ENCODE measurements around the gene BRD3OS.

BRD3OS gene

GRCh38 chr9:134035041-134036039, 10.1 kb downstream of the BRD3OS start:
- DNase-seq = no peak

DNA sequence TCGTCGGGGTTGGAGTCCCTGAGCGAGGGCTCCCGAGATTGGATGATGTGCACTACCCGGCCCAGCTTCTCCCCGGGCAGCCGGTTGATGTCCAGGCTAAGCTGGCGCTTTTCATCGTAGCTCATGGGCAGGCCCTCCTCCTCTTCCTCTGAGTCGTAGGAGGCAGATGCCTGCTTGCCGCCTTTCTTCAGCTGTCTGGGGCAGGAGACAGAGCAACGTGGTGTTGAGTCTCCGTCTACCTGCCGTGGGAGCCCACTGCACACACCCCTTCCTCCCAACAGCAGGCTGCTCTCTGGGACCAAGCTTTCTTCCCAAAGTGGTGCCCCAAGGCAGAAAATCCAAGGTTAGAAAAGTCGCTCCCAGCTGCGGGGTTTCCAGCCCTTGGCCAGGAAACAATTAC, 10.8 kb downstream of the BRD3OS start:
- no peak for DNase-seq

- DNase-seq = no peak
These were observed 12.4 kb downstream of the BRD3OS start for GRCh38 chr9:134037641-134038040.

DNA sequence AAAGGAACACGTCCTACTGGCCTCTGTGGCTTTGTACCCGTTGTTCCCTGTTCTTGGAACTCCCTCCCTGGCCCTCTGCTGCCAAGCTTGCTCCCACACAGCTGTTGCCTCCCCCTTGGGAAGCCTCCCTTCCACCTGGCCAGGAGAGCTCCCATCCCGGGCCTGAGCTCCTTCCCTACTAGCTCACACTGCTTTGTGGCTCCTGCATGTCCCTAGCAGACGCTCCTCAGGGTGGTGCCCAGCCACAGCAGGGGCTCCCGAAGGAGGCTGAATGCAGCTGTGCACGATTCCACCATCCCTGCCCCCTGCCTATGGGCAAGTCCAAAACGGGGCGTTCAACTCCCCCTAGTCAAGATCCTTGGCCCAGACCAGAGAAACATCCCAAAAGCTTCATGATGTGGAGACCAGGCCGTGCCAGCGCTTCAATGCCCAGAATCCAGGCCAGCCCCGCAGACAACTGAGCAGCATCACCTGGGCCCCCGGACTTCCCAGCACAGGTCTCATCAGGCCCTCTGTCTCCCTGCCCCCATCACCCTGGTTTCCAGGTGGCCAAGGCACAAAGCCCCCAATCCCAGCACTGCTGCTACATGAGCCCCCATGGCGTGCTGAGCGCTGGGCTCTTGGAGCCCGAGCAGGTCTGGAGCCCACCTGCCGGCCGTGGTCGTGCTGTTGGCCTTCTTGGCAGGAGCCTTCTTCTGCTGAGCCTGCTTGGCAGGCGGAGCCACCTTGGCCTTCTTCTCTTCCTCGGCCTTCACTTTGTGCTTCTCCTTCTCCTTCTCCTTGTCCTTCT, 14.3 kb downstream of the BRD3OS start:
- DNase-seq = no peak

DNA sequence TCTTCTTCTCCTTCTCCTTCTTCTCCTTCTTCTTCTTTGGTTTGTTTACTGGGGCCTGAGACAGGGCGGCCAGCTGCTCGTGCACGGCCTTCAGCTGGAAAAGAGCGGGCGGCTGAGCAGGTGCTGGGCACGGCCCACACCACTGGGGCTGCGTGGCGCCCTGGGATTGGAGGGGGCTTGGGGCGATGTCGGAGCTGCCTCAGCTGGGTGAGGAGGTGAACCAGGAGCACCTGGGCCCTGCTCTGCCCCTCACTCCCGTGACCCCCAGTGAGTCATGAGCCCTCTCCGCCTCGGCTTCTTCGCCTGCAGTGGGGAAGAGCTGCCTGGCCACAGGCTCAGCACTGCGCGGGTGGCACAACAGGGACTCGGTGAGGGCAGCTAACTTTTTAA, 14.9 kb downstream of the BRD3OS start:
- DNase-seq = no peak

- DNase-seq = no peak
These were observed 15.7 kb downstream of the BRD3OS start for GRCh38 chr9:134040781-134041648.

DNA sequence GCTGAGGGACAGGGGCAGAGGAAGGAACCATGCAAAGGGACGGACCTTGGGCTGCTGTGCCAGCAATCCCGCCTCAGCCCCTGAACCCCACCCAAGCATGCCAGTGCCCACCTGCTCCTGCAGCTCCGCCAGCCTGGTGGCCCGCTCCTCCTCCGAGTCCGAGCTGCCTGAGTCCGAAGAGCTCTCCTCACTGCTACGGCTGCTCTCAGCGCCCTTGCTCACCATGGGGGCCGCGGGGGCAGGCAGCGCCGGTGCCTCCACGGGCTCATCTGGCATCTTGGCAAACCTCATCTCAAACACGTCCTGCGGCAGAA, 16.3 kb downstream of the BRD3OS start:
- DNase-seq = no peak

DNA sequence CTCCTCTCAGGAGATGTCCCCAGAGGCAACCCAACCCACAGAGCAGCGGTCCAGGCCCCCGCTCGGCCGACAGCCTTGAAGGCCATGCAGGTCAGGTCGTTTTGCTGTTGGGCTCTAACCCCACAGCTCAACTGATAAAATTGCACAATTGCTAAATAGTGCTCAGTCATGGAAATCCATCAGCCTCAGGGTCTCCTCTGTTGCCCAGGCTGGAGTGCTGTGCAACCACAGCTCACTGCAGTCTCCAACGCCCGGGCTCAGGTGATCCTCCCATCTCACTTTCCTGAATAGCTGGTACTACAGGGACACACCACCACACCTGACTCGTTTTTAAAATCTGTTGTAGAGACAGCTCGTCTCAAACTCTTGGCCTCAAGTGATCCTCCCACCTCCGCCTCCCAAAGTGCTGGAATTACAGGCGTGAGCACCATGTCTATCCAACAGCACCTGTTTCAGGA, 18.3 kb downstream of the BRD3OS start:
- no peak for DNase-seq

DNA sequence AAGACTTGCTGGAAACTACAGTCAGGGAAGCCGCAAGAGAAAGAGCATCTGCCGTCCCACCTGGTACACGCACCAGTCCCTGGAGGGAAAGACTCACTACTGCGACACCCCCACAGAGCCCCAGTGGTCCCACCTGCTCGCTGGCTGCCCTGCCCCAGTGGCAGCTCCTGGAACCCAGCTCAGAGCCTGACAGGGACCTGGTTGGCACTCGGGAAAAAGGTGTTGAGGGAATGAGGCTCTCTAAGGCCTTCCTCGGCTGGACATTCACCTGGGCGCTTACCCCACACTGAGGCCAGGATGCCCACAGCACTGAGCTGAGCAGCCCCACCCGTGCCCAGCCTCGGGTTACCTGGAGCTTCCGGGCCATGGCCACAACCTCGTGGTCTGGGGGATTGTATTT, 19.7 kb downstream of the BRD3OS start:
- no peak for DNase-seq

GRCh38 chr9:134045841-134046544, 20.7 kb downstream of the BRD3OS start:
- no peak for DNase-seq

DNA sequence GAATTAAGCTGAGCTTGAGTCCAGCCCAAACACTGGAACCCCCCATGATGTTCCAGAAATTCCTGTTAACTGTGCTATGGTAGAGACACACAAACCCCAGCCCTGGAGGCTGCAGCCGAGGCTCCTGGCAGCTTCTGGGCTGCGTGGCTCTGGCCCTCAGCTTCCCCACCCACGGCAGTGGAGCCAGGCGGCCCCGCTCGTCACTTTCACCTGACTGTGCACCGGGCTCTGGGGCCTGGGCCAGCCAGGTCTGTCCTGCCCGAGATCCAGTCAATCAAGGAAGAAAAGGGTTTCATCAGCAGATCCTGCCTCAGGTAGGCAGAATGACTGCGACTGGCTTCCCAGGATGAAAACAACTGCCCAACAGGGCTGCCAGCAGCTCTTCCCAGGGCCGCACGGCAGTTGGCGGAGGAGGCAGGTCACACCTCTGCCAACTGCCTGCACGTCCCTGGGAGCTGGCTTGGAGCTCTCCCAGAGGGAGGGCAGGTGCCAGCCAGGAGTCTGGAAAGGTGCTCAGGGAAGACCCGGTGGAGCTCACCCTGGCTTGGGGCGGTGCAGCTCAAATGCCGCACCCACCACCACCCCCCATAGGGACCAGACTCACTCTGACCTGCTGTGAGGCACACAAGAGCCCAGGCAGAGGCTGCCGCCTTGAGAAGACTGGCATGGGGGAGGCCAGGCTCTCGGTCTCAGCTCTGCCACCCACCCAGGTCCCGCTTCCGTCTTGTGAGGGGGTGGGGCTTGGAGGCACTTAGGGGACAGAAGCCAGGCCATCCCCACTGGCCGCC, 21.8 kb downstream of the BRD3OS start:
- no peak for DNase-seq

DNA sequence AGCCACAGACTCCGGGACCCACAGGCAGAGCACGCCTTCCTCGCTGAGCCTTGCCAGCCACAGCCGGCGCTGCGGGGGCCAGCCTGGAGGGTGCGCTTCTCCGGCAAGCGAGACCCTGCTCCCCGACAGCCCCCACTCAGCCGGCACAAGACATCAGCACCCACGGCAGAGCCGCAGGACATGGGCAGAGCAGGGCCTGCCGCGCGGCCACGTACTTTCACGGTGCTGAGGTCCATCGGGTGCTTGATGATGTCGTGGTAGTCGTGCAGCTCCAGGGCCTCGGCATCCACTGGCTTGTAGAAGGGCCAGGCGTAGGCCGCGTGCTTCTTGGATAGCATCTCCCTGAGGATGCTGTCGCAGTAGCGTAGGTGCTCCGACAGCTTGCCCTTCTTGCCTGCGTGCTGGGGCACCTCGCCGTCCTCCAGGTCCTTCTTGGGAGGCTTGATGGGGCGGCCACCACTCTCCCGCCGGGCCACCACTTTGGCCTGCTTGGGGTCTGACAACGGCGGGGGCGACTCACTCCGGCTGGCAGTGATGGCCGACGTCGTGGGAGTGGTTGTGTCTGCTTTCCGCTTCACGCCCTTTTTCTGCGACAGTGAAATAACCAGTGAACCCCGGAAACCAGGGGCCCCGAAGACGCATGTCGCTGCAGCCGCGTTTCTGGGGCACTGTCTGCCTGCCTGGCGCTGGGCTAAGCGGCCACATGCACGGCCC, 22.7 kb downstream of the BRD3OS start:
- DNase-seq = no peak

DNA sequence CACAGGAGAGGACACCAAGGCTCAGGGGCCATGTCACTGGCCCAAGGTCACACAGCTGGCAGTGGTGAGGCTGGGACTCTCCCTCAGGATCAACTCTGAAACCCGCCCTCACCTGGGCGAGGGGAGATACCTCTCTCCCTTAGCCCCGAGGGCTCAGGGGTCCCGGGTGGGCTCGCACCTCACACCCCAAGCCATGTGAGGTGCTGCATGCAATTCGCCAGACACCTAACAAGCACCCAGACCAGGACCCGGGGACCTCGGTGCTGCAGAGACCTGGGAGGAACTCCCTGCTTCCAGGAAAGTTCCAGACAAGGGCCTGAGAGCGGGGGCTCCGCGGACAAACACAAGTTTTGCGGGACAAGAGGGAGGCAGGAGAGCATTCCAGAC, 23.3 kb downstream of the BRD3OS start:
- DNase-seq = no peak

DNA sequence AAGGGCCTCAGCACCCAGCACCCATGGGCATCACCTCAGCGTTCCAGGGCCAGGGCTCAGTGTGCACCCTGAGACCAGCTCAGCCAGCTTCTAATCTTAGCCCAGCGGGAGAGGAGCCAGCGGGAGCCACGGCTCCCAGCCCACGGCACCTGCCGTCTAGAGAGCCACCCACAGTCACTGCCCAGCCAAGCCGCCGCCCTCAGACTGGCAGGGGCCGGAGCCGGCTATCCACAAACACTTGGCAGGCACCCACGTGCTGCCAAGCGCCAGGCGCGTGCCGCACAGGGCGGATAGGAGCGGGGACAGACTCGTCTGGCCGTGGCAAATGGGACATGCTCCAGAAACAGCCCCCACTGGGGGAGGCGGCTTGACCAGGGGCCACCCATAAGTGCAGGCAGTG, 24.0 kb downstream of the BRD3OS start:
- DNase-seq = no peak

DNA sequence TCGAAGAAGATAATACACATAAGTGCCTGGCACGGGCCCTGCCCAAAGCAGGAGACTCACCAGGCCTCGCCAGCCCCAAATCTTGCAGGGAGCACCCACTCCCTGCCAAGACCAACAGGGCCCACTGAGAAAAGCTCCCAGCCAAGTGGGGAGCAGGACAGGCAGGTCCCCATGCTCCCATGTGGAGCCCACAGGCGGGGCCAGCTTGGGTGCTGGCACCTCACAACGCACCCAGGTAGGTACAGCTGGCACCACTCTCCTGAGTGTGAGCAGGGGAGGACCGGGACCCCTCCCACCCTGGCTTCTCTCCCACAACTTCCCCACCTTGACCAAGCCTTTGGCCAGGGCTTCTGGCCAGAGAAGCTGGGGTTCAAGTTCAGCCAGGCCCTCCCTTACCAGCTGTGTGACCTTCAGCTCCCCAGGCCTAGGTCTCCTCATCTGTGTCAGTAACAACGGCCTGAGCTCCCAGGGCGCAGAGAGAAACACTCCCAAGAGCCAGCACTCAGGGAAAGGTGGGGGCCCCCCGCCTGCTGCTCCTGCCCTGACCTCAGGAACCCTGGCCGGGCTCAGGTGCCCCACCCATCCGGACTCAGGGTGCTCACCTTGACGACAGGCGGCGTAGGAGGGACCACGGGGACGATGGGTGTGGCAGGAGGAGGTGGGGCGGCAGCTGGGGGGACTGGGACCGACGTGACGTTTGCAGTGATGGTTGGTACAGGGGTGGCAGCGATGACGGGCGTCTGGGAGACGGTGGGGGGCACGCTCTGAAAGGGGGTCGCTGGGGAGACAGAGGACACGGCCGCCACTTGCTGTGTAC, 24.7 kb downstream of the BRD3OS start:
- no peak for DNase-seq

DNA sequence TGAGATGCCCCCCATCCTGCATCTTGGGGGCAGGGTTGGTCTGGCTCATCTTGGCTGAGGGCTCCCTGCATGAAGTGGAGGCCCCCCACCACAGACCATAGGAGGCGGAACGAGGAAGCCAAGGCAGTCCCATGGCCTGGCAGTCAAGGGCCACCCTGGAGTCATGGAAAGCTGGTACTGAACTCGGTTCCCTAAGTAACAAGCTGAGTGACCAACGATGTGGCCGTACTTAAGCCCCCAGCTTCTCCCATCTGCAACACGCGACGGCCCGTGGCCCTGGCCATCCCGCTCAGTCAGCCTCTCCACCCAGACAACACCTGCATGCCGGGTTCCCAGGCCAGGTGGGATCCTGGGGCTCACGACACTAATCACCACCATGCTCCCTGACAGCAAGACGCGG, 25.4 kb downstream of the BRD3OS start:
- no peak for DNase-seq

GRCh38 chr9:134051319-134051718, 26.0 kb downstream of the BRD3OS start:
- no peak for DNase-seq

- no peak for DNase-seq
These were observed 27.2 kb downstream of the BRD3OS start for GRCh38 chr9:134052491-134052890.

DNA sequence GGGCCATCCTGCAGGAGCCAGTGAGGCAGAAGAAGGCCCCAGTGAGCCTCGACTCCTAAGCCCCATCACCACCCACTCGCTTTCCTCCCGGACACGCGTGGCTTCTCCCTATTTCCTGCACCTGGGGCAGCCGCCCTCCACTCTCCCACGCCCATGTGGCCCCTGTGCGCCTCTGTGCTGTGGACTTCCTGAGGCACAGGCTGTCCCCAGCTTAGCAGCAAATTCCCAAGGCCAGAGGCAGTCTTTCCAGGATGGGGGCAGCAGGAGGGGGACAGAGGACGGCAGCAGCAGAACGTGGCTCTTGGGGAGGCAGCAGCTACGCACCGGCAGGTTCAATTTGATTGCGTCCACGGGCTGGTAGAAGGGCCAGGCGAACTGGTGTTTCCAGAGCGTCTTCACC, 27.7 kb downstream of the BRD3OS start:
- DNase-seq = no peak

DNA sequence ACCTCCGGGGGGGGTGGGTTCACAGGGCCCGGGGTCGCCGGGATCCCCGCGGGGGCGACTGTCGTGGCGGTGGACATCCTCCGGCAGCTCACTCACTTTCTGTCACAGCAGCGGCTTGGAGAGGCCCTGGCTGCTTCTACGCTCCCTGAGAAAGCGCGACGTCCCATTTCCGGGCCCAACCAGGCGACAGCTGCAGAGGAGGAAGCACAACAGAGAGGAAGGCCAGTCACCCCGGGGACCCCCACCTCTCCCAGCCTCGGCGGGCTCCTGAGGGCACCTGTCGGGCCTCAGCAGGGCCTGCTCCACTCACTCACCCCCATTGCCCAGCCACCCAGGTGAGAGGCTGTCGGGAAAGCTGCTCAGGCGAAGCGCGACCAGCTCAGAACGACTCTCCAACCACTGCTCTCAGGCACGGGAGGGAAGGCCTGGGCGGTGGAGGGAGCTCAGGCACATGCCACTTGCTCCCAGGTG, 28.2 kb downstream of the BRD3OS start:
- no peak for DNase-seq

Measured in stimulated activated naive CD4-positive, alpha-beta T cell (primary cell).